ENCODE results near the gene LVRN. TPM values are rescaled to one million over a fixed set of nuclear protein-coding genes. Genes with fewer than 3 reads are reported as not detected.
A peak's percentile ranks its signal among the peaks of the same experiment; 100 is the strongest.

The LVRN gene
- total RNA-seq, 1 experiment from 2014 or later, result 0.09 TPM

DNA sequence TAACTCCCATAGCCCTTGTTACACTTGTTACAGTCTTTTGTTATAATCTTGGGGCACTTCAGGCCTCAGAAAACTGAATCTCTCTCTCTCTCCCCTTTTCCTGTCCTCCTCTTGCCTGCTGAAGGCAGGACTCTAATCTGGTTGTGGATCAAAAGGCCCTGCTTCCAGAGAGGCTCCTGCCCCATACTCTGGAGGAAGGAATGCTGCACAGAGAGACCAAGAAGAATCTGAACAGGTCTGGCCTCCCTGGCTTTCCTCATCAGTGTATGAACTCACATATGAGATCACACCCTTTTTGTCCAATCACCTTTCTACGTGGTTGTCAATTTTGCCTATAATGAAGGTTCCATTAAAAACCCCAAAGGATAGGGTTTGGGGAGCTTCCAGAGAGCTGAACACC, 26.2 kb upstream of the LVRN start:
- no peak overlapping the region for H3K4me3 Mint-ChIP-seq
- no peak overlapping the region for H2AFZ ChIP-seq (ENCODE audit: low read length)
- H3K18ac ChIP-seq (ENCODE audit: insufficient read length, low read depth, low read length), result no peak overlapping the region
- H3K4me1 Mint-ChIP-seq, result peaks cover 15 to 22% of the 10 kb centered on the region in 2 experiments
- no peaks in the 10 kb centered on the region for H3K27me3 Mint-ChIP-seq (ENCODE audit: low read depth)
- H3K79me1 ChIP-seq (ENCODE audit: insufficient read depth, low read depth, low read length, poor library complexity, severe bottlenecking), result no peaks in the 10 kb centered on the region
- H4K91ac ChIP-seq (ENCODE audit: insufficient read length, low read depth, low read length), result no peak overlapping the region
- H3K27ac Mint-ChIP-seq, result peak overlapping the region in 1 of 3 experiments; percentile 42; a peak in 1 of 7 replicates
- no peak overlapping the region for H2BK5ac ChIP-seq (ENCODE audit: insufficient read length, low read length)
- no peaks in the 10 kb centered on the region for H4K20me1 ChIP-seq (ENCODE audit: control insufficient read depth, insufficient read depth, insufficient read length)
- H3K27me3 ChIP-seq (ENCODE audit: insufficient read depth, low read length), result no peaks in the 10 kb centered on the region
- H3K9ac ChIP-seq (ENCODE audit: extremely low read depth, insufficient read length, low read length), result no peak overlapping the region
- H2BK15ac ChIP-seq (ENCODE audit: low read depth, low read length), result no peak overlapping the region
- H2BK20ac ChIP-seq (ENCODE audit: low read depth, low read length, poor library complexity, severe bottlenecking), result no peak overlapping the region
- no peak overlapping the region for H3K4me2 ChIP-seq (ENCODE audit: insufficient read depth, insufficient read length, low read length)
- no peak overlapping the region for H3K14ac ChIP-seq (ENCODE audit: insufficient read depth, low read length)
- no peak overlapping the region for H3K56ac ChIP-seq (ENCODE audit: insufficient read length, low read depth, low read length)
- no peaks in the 10 kb centered on the region for H3K23me2 ChIP-seq (ENCODE audit: insufficient read length, low read depth, low read length, poor library complexity, severe bottlenecking)
- no peak overlapping the region for H4K8ac ChIP-seq (replicated peaks; ENCODE audit: insufficient read length, low read depth, low read length)
- no peak overlapping the region for H2BK12ac ChIP-seq (ENCODE audit: insufficient read length, low read depth, low read length)
- no peak overlapping the region for H3K4ac ChIP-seq (ENCODE audit: low read depth, low read length)
- no peaks in the 10 kb centered on the region; the same call in 1 of the 2 replicates for H3K4me1 ChIP-seq (ENCODE audit: insufficient read depth, low read length)
- H3K9me3 Mint-ChIP-seq, result no peaks in the 10 kb centered on the region
- no peaks in the 10 kb centered on the region for H3K36me3 Mint-ChIP-seq (ENCODE audit: insufficient read depth in 1 of 3, low read depth in 3 of 3)
- no peak overlapping the region for H4K5ac ChIP-seq (ENCODE audit: insufficient read length, low read depth, low read length)
- H3K9me3 ChIP-seq (ENCODE audit: control insufficient read depth, low read depth, low read length), result no peaks in the 10 kb centered on the region
- no peak overlapping the region for H3K27ac ChIP-seq (ENCODE audit: insufficient read length, low read depth, low read length)
- no peak overlapping the region for H2BK120ac ChIP-seq (ENCODE audit: low read depth, low read length, poor library complexity, severe bottlenecking)
- no peak for DNase-seq
- WGBS (ENCODE audit: extremely low coverage, insufficient read length, low lambda C conversion rate), result no CpG with 5 or more reads among the region's 1 CpG
- H3K23ac ChIP-seq (ENCODE audit: insufficient read length, low read depth, low read length), result no peak overlapping the region
- no peak overlapping the region for H2AK5ac ChIP-seq (ENCODE audit: insufficient read length, low read length)
- no peaks in the 10 kb centered on the region for H3K79me2 ChIP-seq (ENCODE audit: insufficient read depth, low read length)
- H3T11ph ChIP-seq (ENCODE audit: low read length), result no peak overlapping the region
- TF ChIP-seq, protein P1, sequence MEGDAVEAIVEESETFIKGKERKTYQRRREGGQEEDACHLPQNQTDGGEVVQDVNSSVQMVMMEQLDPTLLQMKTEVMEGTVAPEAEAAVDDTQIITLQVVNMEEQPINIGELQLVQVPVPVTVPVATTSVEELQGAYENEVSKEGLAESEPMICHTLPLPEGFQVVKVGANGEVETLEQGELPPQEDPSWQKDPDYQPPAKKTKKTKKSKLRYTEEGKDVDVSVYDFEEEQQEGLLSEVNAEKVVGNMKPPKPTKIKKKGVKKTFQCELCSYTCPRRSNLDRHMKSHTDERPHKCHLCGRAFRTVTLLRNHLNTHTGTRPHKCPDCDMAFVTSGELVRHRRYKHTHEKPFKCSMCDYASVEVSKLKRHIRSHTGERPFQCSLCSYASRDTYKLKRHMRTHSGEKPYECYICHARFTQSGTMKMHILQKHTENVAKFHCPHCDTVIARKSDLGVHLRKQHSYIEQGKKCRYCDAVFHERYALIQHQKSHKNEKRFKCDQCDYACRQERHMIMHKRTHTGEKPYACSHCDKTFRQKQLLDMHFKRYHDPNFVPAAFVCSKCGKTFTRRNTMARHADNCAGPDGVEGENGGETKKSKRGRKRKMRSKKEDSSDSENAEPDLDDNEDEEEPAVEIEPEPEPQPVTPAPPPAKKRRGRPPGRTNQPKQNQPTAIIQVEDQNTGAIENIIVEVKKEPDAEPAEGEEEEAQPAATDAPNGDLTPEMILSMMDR (conservative IDR thresholded peaks at IDR 0.05), result no peak

All from H9 (cell line).